Measurements from ENCODE around the gene SLC9A7. TPM values are rescaled to one million over a fixed set of nuclear protein-coding genes. Genes with fewer than 3 reads are reported as not detected.

SLC9A7 gene
- total and polyA plus RNA-seq, 2 experiments from 2014 or later = 14.1 to 52.9 TPM

DNA sequence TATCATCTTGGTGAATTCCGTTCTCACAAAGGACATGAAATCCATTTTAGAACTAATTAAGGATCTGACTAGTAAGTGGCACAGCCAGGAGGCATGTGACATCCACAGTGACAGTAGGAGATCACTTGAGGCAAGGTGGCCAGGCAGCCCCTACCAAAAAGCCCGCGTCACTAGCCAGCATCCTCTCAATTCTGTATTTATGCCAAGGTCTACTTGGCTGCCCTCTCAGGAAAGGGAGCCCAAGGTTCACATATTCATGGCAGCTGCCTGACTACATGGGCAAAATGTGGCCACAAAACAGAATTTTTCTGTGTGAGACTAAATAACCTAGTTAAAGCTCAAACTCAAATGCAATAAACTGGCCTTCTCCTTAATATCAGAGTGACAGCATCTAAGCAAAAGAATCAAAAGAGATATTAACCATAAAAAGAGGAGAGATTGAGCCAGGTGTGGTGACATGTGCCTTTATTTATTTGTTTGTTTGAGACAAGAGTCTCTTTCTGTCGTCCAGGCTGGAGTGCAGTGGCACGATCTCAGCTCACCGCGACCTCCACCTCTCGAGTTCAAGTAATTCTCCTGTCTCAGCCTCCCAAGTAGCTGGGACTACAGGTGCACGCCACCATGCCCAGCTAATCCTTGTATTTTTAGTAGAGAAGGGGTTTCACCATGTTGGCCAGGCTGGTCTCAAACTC, 51.5 kb downstream of the SLC9A7 start:
- Histone ChIP-seq H3K27me3 (replicated peaks; ENCODE audit: insufficient read depth) (no peaks in the 10 kb centered on the region), H3K9ac (no peak overlapping the region), H3K4me2 (ENCODE audit: unreplicated experiment) (no peak overlapping the region), H3K79me2 (ENCODE audit: insufficient read depth) (peaks cover 91% of the 10 kb centered on the region), H3K9me3 (ENCODE audit: low read depth) (no peaks in the 10 kb centered on the region), H3K4me1 (ENCODE audit: insufficient read depth) (peaks cover 13% of the 10 kb centered on the region), H3K9me2 (ENCODE audit: insufficient read depth) (no peaks in the 10 kb centered on the region), H4K20me1 (ENCODE audit: insufficient read depth) (no peaks in the 10 kb centered on the region; the same call in 1 of the 2 replicates), H3F3A (ENCODE audit: insufficient read depth) (peaks cover 9% of the 10 kb centered on the region), H3K4me3 (no peak overlapping the region), H3K36me3 (ENCODE audit: low read depth) (no peaks in the 10 kb centered on the region), H2AFZ (no peak overlapping the region), H3K27ac (no peak overlapping the region)
- in situ Hi-C loops (cut with MboI) = no loop called here
- TF ChIP-seq EZH2 (IDR thresholded peaks at IDR 0.05; ENCODE audit: insufficient read depth, poor library complexity, severe bottlenecking) = no peak
- no peak for TF ChIP-seq EZH2phosphoT487 (IDR thresholded peaks at IDR 0.05; ENCODE audit: insufficient read depth, low read depth)
- WGBS, 2 experiments (ENCODE audit: low coverage in 1 of 2, low lambda C conversion rate in 2 of 2, missing lambda C conversion rate in 2 of 2) = 91 to 96% methylated on average over 8 to 9 of the region's 9 CpGs
- DNase-seq = no peak

GRCh38 chrX:46704767-46705386, 54.0 kb downstream of the SLC9A7 start:
- in situ Hi-C loops (cut with MboI) = no loop called here
- peak overlapping the region; percentile 61 for H3K4me2 ChIP-seq (ENCODE audit: unreplicated experiment)
- DNase-seq = peak; percentile 68
- peaks cover 9% of the 10 kb centered on the region for H3F3A ChIP-seq (ENCODE audit: insufficient read depth)
- no peaks in the 10 kb centered on the region; the same call in 1 of the 2 replicates for H4K20me1 ChIP-seq (ENCODE audit: insufficient read depth)
- no peak overlapping the region for H3K9ac ChIP-seq
- no peaks in the 10 kb centered on the region for H3K9me2 ChIP-seq (ENCODE audit: insufficient read depth)
- H3K36me3 ChIP-seq (ENCODE audit: low read depth) = no peaks in the 10 kb centered on the region
- peaks cover 13% of the 10 kb centered on the region for H3K4me1 ChIP-seq (ENCODE audit: insufficient read depth)
- 35 to 43% methylated on average over 2 to 3 of the region's 3 CpGs for WGBS, 2 experiments (ENCODE audit: low coverage in 1 of 2, low lambda C conversion rate in 2 of 2, missing lambda C conversion rate in 2 of 2)
- H3K27ac ChIP-seq = peak overlapping the region; percentile 37
- H3K9me3 ChIP-seq (ENCODE audit: low read depth) = no peaks in the 10 kb centered on the region
- TF ChIP-seq EZH2phosphoT487 (IDR thresholded peaks at IDR 0.05; ENCODE audit: insufficient read depth, low read depth) (no peak), EZH2 (IDR thresholded peaks at IDR 0.05; ENCODE audit: insufficient read depth, poor library complexity, severe bottlenecking) (no peak)
- no peak overlapping the region for H2AFZ ChIP-seq
- H3K79me2 ChIP-seq (ENCODE audit: insufficient read depth) = peaks cover 90% of the 10 kb centered on the region
- H3K4me3 ChIP-seq = no peak overlapping the region
- no peaks in the 10 kb centered on the region for H3K27me3 ChIP-seq (replicated peaks; ENCODE audit: insufficient read depth)

GRCh38 chrX:46703980-46704379, 54.9 kb downstream of the SLC9A7 start:
- H3K36me3 ChIP-seq (ENCODE audit: low read depth) = no peaks in the 10 kb centered on the region
- H3K79me2 ChIP-seq (ENCODE audit: insufficient read depth) = peaks cover 90% of the 10 kb centered on the region
- no peak for TF ChIP-seq EZH2 (IDR thresholded peaks at IDR 0.05; ENCODE audit: insufficient read depth, poor library complexity, severe bottlenecking)
- TF ChIP-seq EZH2phosphoT487 (IDR thresholded peaks at IDR 0.05; ENCODE audit: insufficient read depth, low read depth) = no peak
- no peak overlapping the region for H3K9ac ChIP-seq
- in situ Hi-C loops (cut with MboI) = no loop called here
- H3K9me2 ChIP-seq (ENCODE audit: insufficient read depth) = no peaks in the 10 kb centered on the region
- 74 to 80% methylated on average over 4 of the region's 4 CpGs for WGBS, 2 experiments (ENCODE audit: low coverage in 1 of 2, low lambda C conversion rate in 2 of 2, missing lambda C conversion rate in 2 of 2)
- H2AFZ ChIP-seq = no peak overlapping the region
- peaks cover 9% of the 10 kb centered on the region for H3F3A ChIP-seq (ENCODE audit: insufficient read depth)
- H3K4me3 ChIP-seq = no peak overlapping the region
- no peaks in the 10 kb centered on the region for H3K9me3 ChIP-seq (ENCODE audit: low read depth)
- H4K20me1 ChIP-seq (ENCODE audit: insufficient read depth) = no peaks in the 10 kb centered on the region; the same call in 1 of the 2 replicates
- H3K27ac ChIP-seq = no peak overlapping the region; the same call in 1 of the 2 replicates
- peak overlapping the region; percentile 61 for H3K4me2 ChIP-seq (ENCODE audit: unreplicated experiment)
- DNase-seq = no peak
- H3K4me1 ChIP-seq (ENCODE audit: insufficient read depth) = peaks cover 13% of the 10 kb centered on the region
- H3K27me3 ChIP-seq (replicated peaks; ENCODE audit: insufficient read depth) = no peaks in the 10 kb centered on the region

DNA sequence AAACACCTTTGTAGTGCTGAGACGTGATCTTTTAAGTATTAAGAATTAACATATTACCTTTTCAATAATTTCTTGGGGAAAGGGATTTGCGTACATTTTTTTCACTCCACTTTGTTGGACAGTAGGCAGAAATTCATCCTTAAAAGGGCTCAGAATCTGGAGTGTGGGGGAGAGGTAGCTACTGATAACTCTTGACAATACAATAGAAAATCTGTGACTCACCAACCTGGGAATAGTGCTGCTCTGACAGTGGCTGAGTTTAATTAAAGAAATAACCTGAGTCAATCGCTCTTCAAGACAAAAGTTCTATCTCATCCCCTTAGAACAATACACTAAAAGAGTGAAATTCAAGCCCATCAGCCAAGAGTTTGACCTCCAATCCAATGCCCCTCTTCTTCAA, 60.2 kb downstream of the SLC9A7 start:
- Histone ChIP-seq H3K9me3 (ENCODE audit: low read depth) (no peaks in the 10 kb centered on the region), H3K9me2 (ENCODE audit: insufficient read depth) (no peaks in the 10 kb centered on the region), H4K20me1 (ENCODE audit: insufficient read depth) (no peaks in the 10 kb centered on the region), H3K4me3 (no peak overlapping the region), H3K4me2 (ENCODE audit: unreplicated experiment) (no peak overlapping the region), H2AFZ (no peak overlapping the region), H3F3A (ENCODE audit: insufficient read depth) (no peaks in the 10 kb centered on the region), H3K79me2 (ENCODE audit: insufficient read depth) (peaks cover 86% of the 10 kb centered on the region), H3K9ac (no peak overlapping the region), H3K36me3 (ENCODE audit: low read depth) (no peaks in the 10 kb centered on the region), H3K27ac (no peak overlapping the region), H3K4me1 (ENCODE audit: insufficient read depth) (peaks cover 8% of the 10 kb centered on the region; the same call in 1 of the 2 replicates), H3K27me3 (replicated peaks; ENCODE audit: insufficient read depth) (no peaks in the 10 kb centered on the region)
- no peak for TF ChIP-seq EZH2phosphoT487 (IDR thresholded peaks at IDR 0.05; ENCODE audit: insufficient read depth, low read depth)
- in situ Hi-C loops (cut with MboI) = no loop called here
- WGBS, 2 experiments (ENCODE audit: low coverage in 1 of 2, low lambda C conversion rate in 2 of 2, missing lambda C conversion rate in 2 of 2) = 97 to 100% methylated on average over 3 of the region's 3 CpGs
- no peak for DNase-seq
